Liver (tissue), 9 donors: ENCODE results near the gene TMEM190. TPM values are rescaled to one million over a fixed set of nuclear protein-coding genes. Genes with fewer than 3 reads are reported as not detected.

ENCODE experiments used
- DNase-seq: peaks from one replicate; pipeline ENCODE4 v3.0.0-alpha.2; 2017; ENCODE audit warnings: low spot score
- H3K27ac ChIP-seq, 2 donors: one replicate each; pipeline ENCODE4 v1.7.0; 2013; ENCODE audit warnings: inconsistent platforms in 2 of 2, low read length in 2 of 2, control low read depth in 1 of 2, low read depth in 1 of 2, mild to moderate bottlenecking in 1 of 2
- H3K27me3 ChIP-seq, 4 donors: one replicate each; pipeline versions ENCODE4 v1.6.1 to v1.7.0; 2013; ENCODE audit warnings: low read length in 3 of 4, inconsistent platforms in 1 of 4, mild to moderate bottlenecking in 1 of 4, moderate library complexity in 1 of 4; ENCODE audit not compliant: control insufficient read depth in 4 of 4, insufficient read depth in 4 of 4
- H3K36me3 ChIP-seq, 4 donors: one replicate each; pipeline versions ENCODE4 v1.6.1 to v1.7.0; 2013; ENCODE audit warnings: low read length in 3 of 4, mild to moderate bottlenecking in 3 of 4, low read depth in 1 of 4, moderate library complexity in 1 of 4; ENCODE audit not compliant: control insufficient read depth in 4 of 4, insufficient read depth in 3 of 4
- H3K4me1 ChIP-seq, 4 donors: one replicate each; pipeline versions ENCODE4 v1.6.1 to v1.7.0; 2013; ENCODE audit warnings: low read length in 3 of 4, mild to moderate bottlenecking in 3 of 4, moderate library complexity in 1 of 4; ENCODE audit not compliant: control insufficient read depth in 4 of 4, insufficient read depth in 4 of 4
- H3K4me3 ChIP-seq, 3 donors: one replicate each; pipeline versions ENCODE4 v1.6.1 to v1.7.0; 2013; ENCODE audit warnings: low read length in 3 of 3, control low read depth in 1 of 3, low read depth in 1 of 3, mild to moderate bottlenecking in 1 of 3
- H3K9ac ChIP-seq, 2 donors: one replicate each; pipeline ENCODE4 v1.7.0; 2013; ENCODE audit warnings: low read length in 2 of 2, mild to moderate bottlenecking in 2 of 2, moderate library complexity in 2 of 2, control low read depth in 1 of 2, low read depth in 1 of 2
- H3K9me3 ChIP-seq, 4 donors: one replicate each; pipeline versions ENCODE4 v1.6.1 to v1.7.0; 2013; ENCODE audit warnings: low read length in 3 of 4; ENCODE audit not compliant: control insufficient read depth in 4 of 4
- EGR1 ChIP-seq, 2 donors: IDR thresholded peaks; 2 replicates each; pipeline ENCODE4 v1.6.1; 2016 to 2018; ENCODE audit warnings: antibody characterized with exemption in 2 of 2, low read depth in 2 of 2
- FOXA1 ChIP-seq: IDR thresholded peaks from 2 replicates; pipeline ENCODE4 v1.6.1; 2016; ENCODE audit warnings: antibody characterized with exemption
- FOXA2 ChIP-seq: IDR thresholded peaks from 2 replicates; pipeline ENCODE4 v1.6.1; 2016; ENCODE audit warnings: antibody characterized with exemption
- GABPA ChIP-seq, 2 donors: IDR thresholded peaks in 1 of 2; conservative IDR thresholded peaks in 1 of 2; 2 replicates each; pipeline ENCODE4 v1.6.1; 2016; ENCODE audit warnings: antibody characterized with exemption in 2 of 2, mild to moderate bottlenecking in 1 of 2, moderate library complexity in 1 of 2
- HNF4A ChIP-seq, 2 donors: conservative IDR thresholded peaks; 2 replicates each; pipeline ENCODE4 v1.6.1; 2016; ENCODE audit warnings: antibody characterized with exemption in 2 of 2, mild to moderate bottlenecking in 2 of 2
- HNF4G ChIP-seq: IDR thresholded peaks from 2 replicates; pipeline ENCODE4 v1.6.1; 2016; ENCODE audit warnings: antibody characterized with exemption
- JUND ChIP-seq, 2 donors: IDR thresholded peaks; 2 replicates each; pipeline ENCODE4 v1.6.1; 2016; ENCODE audit warnings: antibody characterized with exemption in 2 of 2
- NR2F2 ChIP-seq: IDR thresholded peaks from 2 replicates; pipeline ENCODE4 v1.6.1; 2016; ENCODE audit warnings: antibody characterized with exemption
- RAD21 ChIP-seq, 2 donors: IDR thresholded peaks; 2 replicates each; pipeline ENCODE4 v1.6.1; 2016; ENCODE audit warnings: antibody characterized with exemption in 2 of 2, mild to moderate bottlenecking in 2 of 2
- YY1 ChIP-seq: IDR thresholded peaks from 2 replicates; pipeline ENCODE4 v1.6.1; 2016; ENCODE audit warnings: antibody characterized with exemption, mild to moderate bottlenecking
- WGBS: extraction: QIAGEN DNeasy Blood & Tissue Kit; methylation state at CpG from one replicate; pipeline ENCODE4 v1.1.7; 2013; 5-methylcytosine and 5-hydroxymethylcytosine counted together
- polyA plus RNA-seq, 2 donors: library from polyadenylated mRNA; stranded (reverse) in 1 of 2; unstranded in 1 of 2; fragments of 200-250 nt in 1 of 2; fragments of >200 nt in 1 of 2; fragmentation: Nextera tagmentation in 1 of 2; extraction: Ambion mirVana in 1 of 2; gene quantifications; one replicate each; pipeline versions ENCODE4 v1.2.1 to v1.2.3, GENCODE V29; 2013 to 2015
- total RNA-seq, 2 donors: library from RNA; depleted of rRNA; stranded (reverse); fragments of >200 nt; gene quantifications; one replicate each; pipeline ENCODE4 v1.2.3, GENCODE V29; 2014
- TF ChIP-seq, protein P1 (sequence below): IDR thresholded peaks from 2 replicates; pipeline ENCODE4 v1.6.1; 2016; ENCODE audit warnings: antibody characterized with exemption
- TF ChIP-seq, protein P2 (sequence below): IDR thresholded peaks from 2 replicates; pipeline ENCODE4 v1.6.1; 2016; ENCODE audit warnings: antibody characterized with exemption
- TF ChIP-seq, protein P3 (sequence below): IDR thresholded peaks from 2 replicates; pipeline ENCODE4 v1.6.1; 2016; ENCODE audit warnings: antibody characterized with exemption
- TF ChIP-seq, protein P4 (sequence below): IDR thresholded peaks from 2 replicates; pipeline ENCODE4 v1.6.1; 2016; ENCODE audit warnings: antibody characterized with exemption, mild to moderate bottlenecking
- TF ChIP-seq, protein P5 (sequence below): fragments of 150-350 bp; IDR thresholded peaks from 2 replicates; pipeline ENCODE4 v1.5.1; 2017; ENCODE audit warnings: improper control_type of control experiment, low read depth, low read length; ENCODE audit not compliant: missing input control
- donor health status: healthy.
- donor health status: healthy.
- donor health status: healthy.
- donor health status: healthy.
- donor health status: healthy.

Gene TMEM190
- total and polyA plus RNA-seq, 4 donors: not detected

DNA sequence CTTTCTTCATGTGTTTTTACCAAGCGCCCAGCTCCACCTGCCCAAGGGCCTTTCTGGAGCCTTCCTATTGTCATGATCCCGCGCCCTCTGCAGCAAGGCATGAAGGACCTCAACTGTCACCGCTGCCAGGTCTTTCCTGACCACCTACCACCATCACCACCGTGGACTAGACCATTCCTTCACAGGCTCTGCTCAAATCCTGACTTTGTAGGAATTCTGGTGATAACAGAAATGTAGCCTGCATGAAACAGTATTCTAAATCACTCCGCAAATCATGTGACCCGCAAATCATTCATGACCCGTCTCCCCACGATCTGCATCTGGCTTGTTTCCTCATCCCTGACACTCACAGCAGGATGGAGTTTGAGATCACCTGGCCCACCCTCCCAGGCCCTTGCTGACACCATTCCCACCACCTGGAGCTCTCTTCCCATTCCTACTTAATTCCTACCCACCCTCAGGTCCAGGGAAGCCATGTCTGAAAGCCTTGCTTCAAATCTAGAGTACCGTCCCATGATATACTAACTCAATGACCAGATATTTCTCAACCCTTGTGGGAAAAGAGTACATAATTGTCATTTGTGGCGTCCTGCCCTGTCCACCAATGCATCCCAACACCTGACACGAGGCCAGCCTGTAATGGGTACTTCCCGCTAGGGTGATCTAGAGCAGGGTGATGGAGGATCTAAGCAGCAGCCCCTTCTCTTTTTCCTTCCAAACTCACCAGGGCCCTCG lies 29.6 kb downstream of the TMEM190 start:
- Histone ChIP-seq H3K4me3 (no peak overlapping the region), H3K4me1 (peaks cover 0 to 4% (median 2%) of the 10 kb centered on the region in 4 donors), H3K27ac (no peak overlapping the region), H3K36me3 (peaks cover 3 to 16% (median 7%) of the 10 kb centered on the region in 4 donors), H3K9me3 (no peaks in the 10 kb centered on the region), H3K27me3 (no peaks in the 10 kb centered on the region), H3K9ac (no peak overlapping the region)
- no peak for DNase-seq
- TF ChIP-seq NR2F2 (no peak), HNF4A (conservative IDR thresholded peaks at IDR 0.05) (no peak), HNF4G (no peak), FOXA1 (no peak), FOXA2 (no peak), GABPA (IDR thresholded peaks at IDR 0.05 in 1 of 2, conservative IDR thresholded peaks at IDR 0.05 in 1 of 2) (no peak), EGR1 (IDR thresholded peaks at IDR 0.05; ENCODE audit: low read depth in 2 of 2) (no peak), RAD21 (IDR thresholded peaks at IDR 0.05) (no peak), JUND (IDR thresholded peaks at IDR 0.05) (no peak)
- TF ChIP-seq, protein P1, sequence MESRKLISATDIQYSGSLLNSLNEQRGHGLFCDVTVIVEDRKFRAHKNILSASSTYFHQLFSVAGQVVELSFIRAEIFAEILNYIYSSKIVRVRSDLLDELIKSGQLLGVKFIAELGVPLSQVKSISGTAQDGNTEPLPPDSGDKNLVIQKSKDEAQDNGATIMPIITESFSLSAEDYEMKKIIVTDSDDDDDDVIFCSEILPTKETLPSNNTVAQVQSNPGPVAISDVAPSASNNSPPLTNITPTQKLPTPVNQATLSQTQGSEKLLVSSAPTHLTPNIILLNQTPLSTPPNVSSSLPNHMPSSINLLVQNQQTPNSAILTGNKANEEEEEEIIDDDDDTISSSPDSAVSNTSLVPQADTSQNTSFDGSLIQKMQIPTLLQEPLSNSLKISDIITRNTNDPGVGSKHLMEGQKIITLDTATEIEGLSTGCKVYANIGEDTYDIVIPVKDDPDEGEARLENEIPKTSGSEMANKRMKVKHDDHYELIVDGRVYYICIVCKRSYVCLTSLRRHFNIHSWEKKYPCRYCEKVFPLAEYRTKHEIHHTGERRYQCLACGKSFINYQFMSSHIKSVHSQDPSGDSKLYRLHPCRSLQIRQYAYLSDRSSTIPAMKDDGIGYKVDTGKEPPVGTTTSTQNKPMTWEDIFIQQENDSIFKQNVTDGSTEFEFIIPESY: no peak
- TF ChIP-seq, protein P2, sequence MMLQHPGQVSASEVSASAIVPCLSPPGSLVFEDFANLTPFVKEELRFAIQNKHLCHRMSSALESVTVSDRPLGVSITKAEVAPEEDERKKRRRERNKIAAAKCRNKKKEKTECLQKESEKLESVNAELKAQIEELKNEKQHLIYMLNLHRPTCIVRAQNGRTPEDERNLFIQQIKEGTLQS: no peak
- TF ChIP-seq, protein P3, sequence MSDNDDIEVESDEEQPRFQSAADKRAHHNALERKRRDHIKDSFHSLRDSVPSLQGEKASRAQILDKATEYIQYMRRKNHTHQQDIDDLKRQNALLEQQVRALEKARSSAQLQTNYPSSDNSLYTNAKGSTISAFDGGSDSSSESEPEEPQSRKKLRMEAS: no peak
- TF ChIP-seq, protein P4, sequence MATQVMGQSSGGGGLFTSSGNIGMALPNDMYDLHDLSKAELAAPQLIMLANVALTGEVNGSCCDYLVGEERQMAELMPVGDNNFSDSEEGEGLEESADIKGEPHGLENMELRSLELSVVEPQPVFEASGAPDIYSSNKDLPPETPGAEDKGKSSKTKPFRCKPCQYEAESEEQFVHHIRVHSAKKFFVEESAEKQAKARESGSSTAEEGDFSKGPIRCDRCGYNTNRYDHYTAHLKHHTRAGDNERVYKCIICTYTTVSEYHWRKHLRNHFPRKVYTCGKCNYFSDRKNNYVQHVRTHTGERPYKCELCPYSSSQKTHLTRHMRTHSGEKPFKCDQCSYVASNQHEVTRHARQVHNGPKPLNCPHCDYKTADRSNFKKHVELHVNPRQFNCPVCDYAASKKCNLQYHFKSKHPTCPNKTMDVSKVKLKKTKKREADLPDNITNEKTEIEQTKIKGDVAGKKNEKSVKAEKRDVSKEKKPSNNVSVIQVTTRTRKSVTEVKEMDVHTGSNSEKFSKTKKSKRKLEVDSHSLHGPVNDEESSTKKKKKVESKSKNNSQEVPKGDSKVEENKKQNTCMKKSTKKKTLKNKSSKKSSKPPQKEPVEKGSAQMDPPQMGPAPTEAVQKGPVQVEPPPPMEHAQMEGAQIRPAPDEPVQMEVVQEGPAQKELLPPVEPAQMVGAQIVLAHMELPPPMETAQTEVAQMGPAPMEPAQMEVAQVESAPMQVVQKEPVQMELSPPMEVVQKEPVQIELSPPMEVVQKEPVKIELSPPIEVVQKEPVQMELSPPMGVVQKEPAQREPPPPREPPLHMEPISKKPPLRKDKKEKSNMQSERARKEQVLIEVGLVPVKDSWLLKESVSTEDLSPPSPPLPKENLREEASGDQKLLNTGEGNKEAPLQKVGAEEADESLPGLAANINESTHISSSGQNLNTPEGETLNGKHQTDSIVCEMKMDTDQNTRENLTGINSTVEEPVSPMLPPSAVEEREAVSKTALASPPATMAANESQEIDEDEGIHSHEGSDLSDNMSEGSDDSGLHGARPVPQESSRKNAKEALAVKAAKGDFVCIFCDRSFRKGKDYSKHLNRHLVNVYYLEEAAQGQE: no peak
- WGBS: 88% methylated on average over 14 of the region's 14 CpGs

DNA sequence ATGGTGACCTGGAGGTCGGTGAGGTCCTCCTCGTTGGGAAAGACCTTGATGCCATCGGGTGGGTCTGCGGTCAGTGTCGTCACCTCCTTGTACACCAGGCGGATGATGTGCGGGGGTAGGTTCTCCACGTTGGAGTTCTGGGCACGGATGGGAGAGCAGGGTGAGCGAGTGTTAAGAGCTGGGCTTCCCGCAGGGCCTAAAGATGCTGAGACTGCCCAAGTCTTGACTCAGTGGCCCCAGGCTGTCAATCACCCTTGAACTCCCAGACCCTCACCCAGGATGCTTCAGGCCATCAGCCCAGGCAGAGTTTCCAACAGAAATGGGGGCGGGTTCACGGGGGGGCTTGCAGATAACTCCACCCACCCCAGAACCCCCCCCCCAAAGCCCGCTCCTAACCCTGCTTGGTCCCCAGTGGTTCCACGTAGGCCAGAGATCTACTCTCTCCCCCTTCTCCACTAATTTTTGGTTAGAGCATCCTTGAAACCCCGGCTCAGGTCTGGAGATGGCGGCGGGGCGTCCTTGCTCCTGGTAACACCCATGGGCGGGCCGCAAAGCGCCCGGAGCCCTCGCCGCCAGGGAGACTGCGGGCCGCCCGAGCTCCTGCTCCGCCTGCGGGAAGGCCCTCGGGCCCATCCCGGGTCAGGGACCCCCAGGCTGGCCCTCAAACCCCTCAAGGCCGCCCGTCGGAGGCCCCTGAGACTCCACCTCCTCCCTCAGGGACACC lies 30.4 kb downstream of the TMEM190 start:
- Histone ChIP-seq H3K27ac (peak overlapping the region; percentile 91 to 96), H3K27me3 (no peaks in the 10 kb centered on the region), H3K9ac (peak overlapping the region; percentile 43 to 68), H3K9me3 (no peaks in the 10 kb centered on the region), H3K4me3 (peak overlapping the region; percentile 67 to 78 (median 73)), H3K4me1 (peaks cover 0 to 4% (median 2%) of the 10 kb centered on the region in 4 donors), H3K36me3 (peaks cover 0 to 13% (median 5%) of the 10 kb centered on the region in 4 donors)
- peak; percentile 58 for DNase-seq
- 23% methylated on average over 35 of the region's 35 CpGs for WGBS
- TF ChIP-seq FOXA2 (no peak), NR2F2 (no peak), YY1 (no peak), FOXA1 (no peak), JUND (IDR thresholded peaks at IDR 0.05) (no peak), HNF4G (no peak), GABPA (IDR thresholded peaks at IDR 0.05 in 1 of 2, conservative IDR thresholded peaks at IDR 0.05 in 1 of 2) (no peak)
- TF ChIP-seq, protein P2: no peak
- TF ChIP-seq, protein P1: no peak
- TF ChIP-seq, protein P5, sequence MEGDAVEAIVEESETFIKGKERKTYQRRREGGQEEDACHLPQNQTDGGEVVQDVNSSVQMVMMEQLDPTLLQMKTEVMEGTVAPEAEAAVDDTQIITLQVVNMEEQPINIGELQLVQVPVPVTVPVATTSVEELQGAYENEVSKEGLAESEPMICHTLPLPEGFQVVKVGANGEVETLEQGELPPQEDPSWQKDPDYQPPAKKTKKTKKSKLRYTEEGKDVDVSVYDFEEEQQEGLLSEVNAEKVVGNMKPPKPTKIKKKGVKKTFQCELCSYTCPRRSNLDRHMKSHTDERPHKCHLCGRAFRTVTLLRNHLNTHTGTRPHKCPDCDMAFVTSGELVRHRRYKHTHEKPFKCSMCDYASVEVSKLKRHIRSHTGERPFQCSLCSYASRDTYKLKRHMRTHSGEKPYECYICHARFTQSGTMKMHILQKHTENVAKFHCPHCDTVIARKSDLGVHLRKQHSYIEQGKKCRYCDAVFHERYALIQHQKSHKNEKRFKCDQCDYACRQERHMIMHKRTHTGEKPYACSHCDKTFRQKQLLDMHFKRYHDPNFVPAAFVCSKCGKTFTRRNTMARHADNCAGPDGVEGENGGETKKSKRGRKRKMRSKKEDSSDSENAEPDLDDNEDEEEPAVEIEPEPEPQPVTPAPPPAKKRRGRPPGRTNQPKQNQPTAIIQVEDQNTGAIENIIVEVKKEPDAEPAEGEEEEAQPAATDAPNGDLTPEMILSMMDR: no peak
